GM21737 (cell line): Measurements from ENCODE around the gene NCOA4.
"Not testable (repeated sequence)": the region's sequence is repeated elsewhere in the genome, so short reads cannot be mapped to it uniquely, and the experiment has no call there.

Experiments
- ATAC-seq: cut with Tn5 transposase; IDR thresholded peaks from one replicate; pipeline ENCODE4 v1.9.1; 2021; ENCODE audit warnings: mild to moderate bottlenecking, moderate library complexity; ENCODE audit not compliant: unreplicated experiment

NCOA4 gene

GRCh38 chr10:46030091-46030937 is at the start of gene NCOA4:
Gene NCOA4 (minus strand): TSS chr10:46030623. CDS start chr10:46016680, 13,943 bp downstream.
- peak; percentile 97 for ATAC-seq

- ATAC-seq: no peak
Measured at GRCh38 chr10:46079831-46080585, 49.6 kb upstream of the NCOA4 start.

GRCh38 chr10:46077731-46078413 is 47.4 kb upstream of the NCOA4 start:
- no peak for ATAC-seq

GRCh38 chr10:46077141-46077554 is 46.7 kb upstream of the NCOA4 start:
- no peak for ATAC-seq

GRCh38 chr10:46075869-46076268 is 45.4 kb upstream of the NCOA4 start:
- no peak for ATAC-seq

GRCh38 chr10:46074196-46074946 is 43.9 kb upstream of the NCOA4 start:
- ATAC-seq: no peak

GRCh38 chr10:46073564-46073963 is 43.1 kb upstream of the NCOA4 start:
- ATAC-seq: no peak

- no peak for ATAC-seq
Measured at GRCh38 chr10:46070749-46071148, 40.3 kb upstream of the NCOA4 start.

GRCh38 chr10:46069771-46070463 is 39.5 kb upstream of the NCOA4 start:
- ATAC-seq: no peak

- no peak for ATAC-seq
Measured at GRCh38 chr10:46068905-46069304, 38.5 kb upstream of the NCOA4 start.

- ATAC-seq: no peak
Measured at GRCh38 chr10:46068117-46068516, 37.7 kb upstream of the NCOA4 start.

GRCh38 chr10:46064269-46064817 is 33.9 kb upstream of the NCOA4 start:
- no peak for ATAC-seq

GRCh38 chr10:46062723-46063428 is 32.5 kb upstream of the NCOA4 start:
- ATAC-seq: no peak

GRCh38 chr10:46060706-46061105 is 30.3 kb upstream of the NCOA4 start:
- ATAC-seq: no peak

- not testable (repeated sequence) for ATAC-seq
Measured at GRCh38 chr10:46057927-46058326, 27.5 kb upstream of the NCOA4 start.

GRCh38 chr10:46057038-46057437 is 26.6 kb upstream of the NCOA4 start:
- no peak for ATAC-seq

- ATAC-seq: no peak
Measured at GRCh38 chr10:46055771-46056170, 25.3 kb upstream of the NCOA4 start.

GRCh38 chr10:46053534-46054434 is 23.4 kb upstream of the NCOA4 start:
- ATAC-seq: no peak
